ENCODE results near the gene PUS7. TPM values are rescaled to one million over a fixed set of nuclear protein-coding genes. Genes with fewer than 3 reads are reported as not detected.

The PUS7 gene
- total RNA-seq, 1 experiment from 2014 or later = 39.0 TPM

GRCh38 chr7:105480931-105481330 is 41.1 kb downstream of the PUS7 start:
- intact Hi-C loops (cut with micrococcal nuclease) = no loop called here
- RAD21 ChIA-PET (ENCODE audit: low non-redundant PET in 1 of 2, low total read pairs in 2 of 2, uncharacterized antibody in 2 of 2, unreplicated experiment in 2 of 2) = no interaction called here
- BruUV-seq (replicated peaks) = no TSS peak

More at GRCh38 chr7:105480931-105481330, 41.1 kb downstream of the PUS7 start:
- Histone ChIP-seq H3K4me3 (replicated peaks in 1 of 2; ENCODE audit: low read depth in 1 of 2, low read length in 2 of 2) (no peak overlapping the region), H3K9me3 (ENCODE audit: control insufficient read depth in 1 of 2, insufficient read depth in 1 of 2, low read depth in 1 of 2, low read length in 2 of 2) (no peaks in the 10 kb centered on the region), H3K4me2 (ENCODE audit: low read length) (no peak overlapping the region), H3K27me3 (ENCODE audit: insufficient read depth, low read length) (no peaks in the 10 kb centered on the region), H2AFZ (ENCODE audit: low read depth, low read length, poor library complexity, severe bottlenecking) (no peak overlapping the region), H3K27ac (ENCODE audit: low read depth, low read length) (no peak overlapping the region), H3K4me1 (ENCODE audit: control insufficient read depth in 1 of 2, insufficient read depth in 2 of 2, low read length in 2 of 2) (no peaks in the 10 kb centered on the region), H3K9me2 (ENCODE audit: insufficient read depth) (no peaks in the 10 kb centered on the region), H3K36me3 (ENCODE audit: control insufficient read depth in 1 of 2, insufficient read depth in 2 of 2, low read length in 2 of 2) (peaks cover 12 to 46% of the 10 kb centered on the region in 2 experiments; a peak in 3 of 4 replicates), H3K9ac (ENCODE audit: low read length) (no peak overlapping the region), H3K79me2 (ENCODE audit: insufficient read depth, low read length) (peaks cover 9% of the 10 kb centered on the region), H4K20me1 (ENCODE audit: insufficient read depth) (no peaks in the 10 kb centered on the region)
- CTCF ChIA-PET = no interaction called here
- POLR2A ChIA-PET = no interaction called here
- ATAC-seq (no peak), DNase-seq (ENCODE audit: low read depth, low spot score) (no peak)
- TF ChIP-seq SIN3A (IDR thresholded peaks at IDR 0.05; ENCODE audit: low read depth) (no peak), CBX3 (IDR thresholded peaks at IDR 0.05; ENCODE audit: low read depth) (no peak), EGR1 (IDR thresholded peaks at IDR 0.05; ENCODE audit: low read depth) (no peak), CEBPB (IDR thresholded peaks at IDR 0.05; ENCODE audit: low read depth) (no peak), POLR2A (IDR thresholded peaks at IDR 0.05; ENCODE audit: borderline replicate concordance, extremely low read depth, insufficient read depth, insufficient read length) (no peak), REST (IDR thresholded peaks at IDR 0.05; ENCODE audit: low read depth) (no peak)
- TF ChIP-seq, protein P1, sequence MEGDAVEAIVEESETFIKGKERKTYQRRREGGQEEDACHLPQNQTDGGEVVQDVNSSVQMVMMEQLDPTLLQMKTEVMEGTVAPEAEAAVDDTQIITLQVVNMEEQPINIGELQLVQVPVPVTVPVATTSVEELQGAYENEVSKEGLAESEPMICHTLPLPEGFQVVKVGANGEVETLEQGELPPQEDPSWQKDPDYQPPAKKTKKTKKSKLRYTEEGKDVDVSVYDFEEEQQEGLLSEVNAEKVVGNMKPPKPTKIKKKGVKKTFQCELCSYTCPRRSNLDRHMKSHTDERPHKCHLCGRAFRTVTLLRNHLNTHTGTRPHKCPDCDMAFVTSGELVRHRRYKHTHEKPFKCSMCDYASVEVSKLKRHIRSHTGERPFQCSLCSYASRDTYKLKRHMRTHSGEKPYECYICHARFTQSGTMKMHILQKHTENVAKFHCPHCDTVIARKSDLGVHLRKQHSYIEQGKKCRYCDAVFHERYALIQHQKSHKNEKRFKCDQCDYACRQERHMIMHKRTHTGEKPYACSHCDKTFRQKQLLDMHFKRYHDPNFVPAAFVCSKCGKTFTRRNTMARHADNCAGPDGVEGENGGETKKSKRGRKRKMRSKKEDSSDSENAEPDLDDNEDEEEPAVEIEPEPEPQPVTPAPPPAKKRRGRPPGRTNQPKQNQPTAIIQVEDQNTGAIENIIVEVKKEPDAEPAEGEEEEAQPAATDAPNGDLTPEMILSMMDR (IDR thresholded peaks at IDR 0.05 in 2 of 3, conservative IDR thresholded peaks at IDR 0.05 in 1 of 3; ENCODE audit: borderline replicate concordance in 1 of 3, insufficient read depth in 1 of 3, low read depth in 2 of 3, low read length in 2 of 3) = no peak

Data from HCT116 (cell line).